HG02870 (cell line): Measurements from ENCODE around the gene HNRNPK.
A peak's percentile ranks its signal among the peaks of the same experiment; 100 is the strongest.

Source experiments
- ATAC-seq: cut with Tn5 transposase; IDR thresholded peaks from one replicate; pipeline ENCODE4 v1.9.1; 2021; ENCODE audit warnings: mild to moderate bottlenecking, moderate library complexity; ENCODE audit not compliant: unreplicated experiment

HNRNPK gene

DNA sequence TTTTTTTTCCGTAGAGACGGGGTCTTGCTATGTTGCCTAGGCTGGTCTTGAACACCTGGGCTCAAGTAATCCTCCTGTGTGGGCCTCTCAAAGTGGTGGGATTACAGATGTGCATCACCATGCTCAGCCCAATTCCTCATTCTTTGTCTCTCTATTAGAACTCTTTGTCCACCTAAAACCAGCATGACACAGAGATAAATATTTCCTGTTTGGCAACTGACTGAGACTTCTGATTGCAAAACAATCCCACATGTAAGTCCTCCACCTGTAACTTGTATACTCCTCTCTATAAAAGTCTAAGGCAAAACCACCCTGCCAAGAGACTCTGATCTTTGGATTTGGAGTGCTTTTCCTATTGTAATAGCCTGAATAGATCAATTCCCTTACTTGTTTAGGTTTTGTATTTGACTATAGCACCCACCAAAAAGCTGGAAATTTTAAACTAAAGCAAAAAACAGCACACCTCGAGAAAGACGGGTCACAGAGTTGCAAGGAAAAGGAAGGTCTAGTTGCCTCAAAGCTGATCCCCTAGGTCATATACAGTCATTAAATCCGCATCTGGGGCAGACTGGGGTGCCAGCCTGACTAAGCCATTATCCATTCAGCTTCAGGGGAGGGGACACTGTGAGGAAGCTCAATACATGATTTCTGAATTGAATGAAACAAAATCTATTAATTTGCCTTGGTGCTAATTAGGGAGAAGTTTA is 45.3 kb downstream of the HNRNPK start:
- no peak for ATAC-seq

DNA sequence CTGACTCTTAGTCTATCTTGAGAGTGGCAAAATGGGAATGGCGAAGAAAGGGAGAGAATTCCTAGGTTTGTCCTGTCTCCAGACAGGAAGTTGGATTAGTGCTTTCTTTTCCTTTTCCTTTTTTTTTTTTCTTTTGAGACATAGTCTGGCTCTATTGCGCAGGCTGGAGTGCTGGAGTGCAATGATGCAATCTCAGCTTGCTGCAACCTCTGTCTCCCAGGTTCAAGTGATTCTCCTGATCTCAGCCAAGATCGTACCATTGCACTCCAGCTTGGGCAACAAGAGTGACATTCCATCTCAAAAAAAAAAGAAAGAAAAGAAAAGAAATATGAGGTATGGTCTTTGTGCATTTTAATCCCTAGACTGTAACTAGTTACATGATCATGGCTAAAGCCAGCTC is 46.2 kb downstream of the HNRNPK start:
- no peak for ATAC-seq

DNA sequence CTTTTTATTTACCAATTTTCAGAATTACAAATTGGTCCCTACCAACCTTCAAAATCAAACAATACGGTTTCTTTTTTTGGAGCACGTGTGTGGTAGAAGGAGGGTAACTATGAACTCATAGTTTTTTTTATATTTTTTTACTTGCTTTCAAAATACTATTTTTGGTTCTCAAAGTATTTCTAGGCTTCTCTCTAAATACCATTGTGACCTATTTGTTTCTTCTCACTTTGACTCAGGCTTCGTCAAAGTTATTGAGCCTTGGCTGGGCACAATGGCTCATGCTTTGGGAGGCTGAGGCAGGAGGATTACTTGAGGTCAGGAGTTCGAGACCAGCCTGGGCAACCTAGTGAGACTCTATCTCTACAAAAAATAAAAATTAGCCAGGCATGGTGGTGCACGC is 47.2 kb downstream of the HNRNPK start:
- ATAC-seq = no peak

- ATAC-seq = no peak
These were observed 48.0 kb downstream of the HNRNPK start for GRCh38 chr9:83932011-83932410.

- ATAC-seq = no peak
These were observed 49.1 kb downstream of the HNRNPK start for GRCh38 chr9:83930881-83931280.

- ATAC-seq = no peak
These were observed 52.4 kb downstream of the HNRNPK start for GRCh38 chr9:83927591-83927990.

DNA sequence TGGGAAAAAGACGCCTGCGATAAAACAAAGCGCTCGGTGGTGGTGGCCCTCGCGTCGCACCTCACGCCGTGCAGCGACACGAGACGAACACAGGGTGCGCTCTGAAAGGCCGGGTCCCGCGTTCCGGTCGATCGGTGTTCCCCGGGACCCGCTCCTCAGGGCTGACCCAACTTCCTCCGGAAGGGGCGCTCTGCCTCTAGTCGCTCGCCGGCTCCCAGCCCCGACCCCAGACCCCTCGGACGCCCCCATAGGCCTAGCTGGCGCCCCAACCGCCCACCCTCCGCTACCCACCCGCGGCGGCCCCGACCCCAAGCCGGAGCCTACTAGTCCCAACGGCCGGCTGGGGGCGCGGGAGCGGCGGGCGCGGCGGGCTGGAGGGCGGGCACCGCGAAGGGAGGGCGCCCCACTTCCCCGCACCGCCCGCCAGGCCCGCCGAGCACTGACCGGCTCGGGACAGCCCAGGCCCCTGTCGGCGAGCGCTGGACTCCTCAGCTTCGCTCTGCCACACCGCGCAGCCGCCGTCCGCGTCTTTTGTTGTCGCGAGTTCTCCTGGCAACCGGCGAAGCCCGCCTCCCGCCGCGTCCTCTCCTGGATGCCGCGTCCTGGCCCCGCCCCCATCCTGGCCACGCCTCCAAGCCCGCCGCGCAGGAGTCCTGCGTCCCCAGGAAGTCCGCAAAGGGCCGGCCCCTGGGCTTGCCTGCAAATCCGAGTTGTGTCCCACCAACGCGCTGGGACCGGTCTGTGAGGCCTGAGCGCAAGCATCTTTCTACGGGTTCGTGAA is 58.9 kb downstream of the HNRNPK start, which contains the start of gene KIF27:
Gene KIF27 (minus strand): TSS at position 506 of the 781 bp plus-strand sequence. CDS start 5,841 bp downstream, outside the sequence.
- peak; percentile 93 for ATAC-seq

DNA sequence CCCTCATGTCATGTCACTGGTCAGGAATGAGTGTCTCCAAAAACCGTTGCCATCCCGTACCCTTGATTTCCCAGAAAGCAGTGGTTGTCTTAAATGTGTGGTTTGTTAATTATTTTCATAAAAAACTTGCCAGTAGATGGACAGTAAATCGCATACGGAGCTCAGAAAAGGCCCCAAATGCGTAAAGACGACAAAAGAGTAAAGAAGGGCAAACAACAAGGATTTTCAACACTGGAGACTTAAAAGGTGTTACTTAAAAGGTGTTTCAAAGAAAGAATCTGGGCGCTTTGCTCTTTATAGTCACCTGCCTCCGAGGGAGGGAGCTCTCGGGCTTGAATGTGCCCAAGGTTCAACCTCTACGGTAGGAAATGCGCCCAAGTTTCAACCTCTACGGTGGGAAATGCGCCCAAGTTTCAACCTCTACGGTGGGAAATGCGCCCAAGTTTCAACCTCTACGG is 59.5 kb downstream of the HNRNPK start:
- peak; percentile 10 for ATAC-seq

GRCh38 chr9:83919111-83919510 is 60.9 kb downstream of the HNRNPK start:
- no peak for ATAC-seq
